COLO668 (cell line): ENCODE measurements around the gene REXO4.

ENCODE experiments used
- DNase-seq: peaks from one replicate; lab custom pipeline; 2025; ENCODE audit not compliant: unreplicated experiment; lab: John Stamatoyannopoulos, UW

The REXO4 gene

GRCh38 chr9:133417541-133418461, at the start of gene REXO4:
Gene REXO4 (minus strand): TSS chr9:133418010. CDS start chr9:133417844, 166 bp downstream.
- DNase-seq, result peak; percentile 85

GRCh38 chr9:133467101-133467500, 49.3 kb upstream of the REXO4 start:
- DNase-seq, result no peak

GRCh38 chr9:133465984-133466383, 48.2 kb upstream of the REXO4 start:
- DNase-seq, result no peak

- no peak for DNase-seq
These were observed 46.8 kb upstream of the REXO4 start for GRCh38 chr9:133464638-133465037.

DNA sequence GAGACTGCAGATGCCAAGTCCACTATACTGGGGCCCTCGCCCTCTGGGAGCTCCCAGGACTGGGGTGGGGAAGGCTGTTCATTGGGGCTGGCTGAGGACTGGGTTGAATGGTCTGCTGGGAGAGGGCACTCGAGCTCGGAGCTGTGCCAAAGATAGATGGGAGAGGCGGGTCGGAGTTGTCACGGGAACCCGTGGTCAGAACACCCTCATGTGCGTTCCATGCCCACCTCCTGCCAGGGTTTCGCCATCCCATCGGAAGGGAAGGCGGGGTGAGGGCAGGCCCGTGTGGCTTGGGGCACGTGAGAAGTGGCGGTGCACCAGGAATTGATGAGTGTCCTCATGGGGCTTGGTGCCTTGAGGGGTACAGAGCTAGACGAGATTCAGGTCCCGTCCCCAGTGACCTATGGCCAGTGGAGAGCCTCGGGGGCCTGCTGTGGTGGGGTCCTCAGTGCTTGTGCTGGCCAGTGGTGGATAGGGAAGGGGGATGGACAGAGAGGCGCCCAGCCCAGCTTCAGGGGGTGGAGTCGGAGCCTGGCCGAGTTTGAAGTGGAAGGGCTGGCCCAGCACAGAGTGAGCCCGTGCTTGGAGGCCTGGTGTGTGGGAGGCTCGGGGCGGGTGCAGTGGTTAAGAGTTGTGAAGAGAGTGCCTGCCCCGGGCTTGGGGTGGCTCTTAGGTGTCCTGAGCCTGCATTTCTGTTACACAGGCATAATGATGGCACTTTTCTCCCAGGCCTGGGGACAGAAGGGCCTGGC, 46.2 kb upstream of the REXO4 start:
- DNase-seq, result no peak

- peak; percentile 17 for DNase-seq
These were observed 45.5 kb upstream of the REXO4 start for GRCh38 chr9:133463234-133463863.

DNA sequence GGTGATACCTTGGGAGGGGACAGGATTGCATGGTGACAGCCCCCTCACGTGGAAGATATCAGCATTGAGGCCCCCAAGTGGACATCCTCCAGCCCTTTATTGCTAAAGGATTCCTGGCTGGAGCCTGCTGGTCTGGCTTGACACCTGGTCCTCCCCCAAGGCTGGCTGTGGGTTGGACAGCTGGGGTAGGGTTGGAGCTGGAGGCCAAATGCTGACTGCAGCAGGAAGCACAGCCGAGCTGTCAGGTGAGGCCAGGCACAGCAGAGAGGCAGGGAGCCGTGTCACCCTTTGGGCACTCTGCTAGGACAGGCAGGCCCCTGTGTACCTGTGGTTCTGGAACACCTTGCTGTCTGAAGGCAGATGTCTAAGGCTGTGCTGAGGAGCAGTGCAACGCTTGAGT, 44.2 kb upstream of the REXO4 start:
- peak; percentile 54 for DNase-seq

- peak; percentile 86 for DNase-seq
These were observed 42.8 kb upstream of the REXO4 start for GRCh38 chr9:133460405-133461175.

DNA sequence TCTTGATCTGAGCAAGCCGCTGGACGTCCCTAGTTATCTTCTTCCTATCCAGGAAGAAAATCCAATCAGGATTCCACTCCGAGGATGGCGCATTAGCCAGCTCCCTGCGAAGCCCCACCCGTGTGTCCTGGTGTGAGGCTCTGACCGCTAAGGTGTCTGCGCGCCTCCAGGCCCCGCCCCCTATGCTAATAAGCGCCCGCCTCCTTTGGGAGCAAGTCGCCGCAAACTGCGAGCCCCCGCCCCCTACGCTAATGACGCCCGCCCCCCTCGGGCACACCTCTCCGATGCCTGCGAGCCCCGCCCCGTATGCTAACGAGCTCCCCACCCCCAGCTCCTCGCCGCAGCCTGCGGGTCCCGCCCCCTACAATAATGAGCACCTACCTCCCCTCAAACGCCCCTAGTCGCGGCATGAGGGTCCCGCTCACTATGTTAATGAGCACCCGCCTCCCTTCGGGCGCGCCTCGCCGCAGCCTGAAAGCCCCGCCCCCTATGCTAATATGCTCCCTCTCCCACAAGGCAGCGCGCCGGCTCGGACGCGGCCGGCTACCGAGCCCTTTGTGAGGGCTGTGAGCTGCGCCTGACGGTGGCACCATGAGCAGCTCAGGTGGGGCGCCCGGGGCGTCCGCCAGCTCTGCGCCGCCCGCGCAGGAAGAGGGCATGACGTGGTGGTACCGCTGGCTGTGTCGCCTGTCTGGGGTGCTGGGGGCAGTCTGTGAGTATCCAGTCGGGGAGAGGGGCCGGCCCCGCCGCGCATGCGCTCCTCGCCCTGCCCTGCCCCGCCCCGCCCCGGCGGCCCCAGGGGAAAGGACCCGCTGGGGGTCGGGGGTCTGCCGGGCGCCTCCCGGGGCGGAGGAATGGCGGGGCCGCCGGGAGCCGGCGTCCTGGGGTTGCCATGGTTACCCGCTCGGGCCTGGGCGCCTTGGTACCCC, 41.9 kb upstream of the REXO4 start, which contains the start of gene CACFD1:
TSS of gene CACFD1 (plus strand) at position 503 of the 929 bp plus-strand sequence. CDS start at position 592, 89 bp downstream.
- DNase-seq, result peak; percentile 98

- peak; percentile 40 for DNase-seq
These were observed 41.0 kb upstream of the REXO4 start for GRCh38 chr9:133458643-133459312.

GRCh38 chr9:133457748-133458147, 39.9 kb upstream of the REXO4 start:
- no peak for DNase-seq

DNA sequence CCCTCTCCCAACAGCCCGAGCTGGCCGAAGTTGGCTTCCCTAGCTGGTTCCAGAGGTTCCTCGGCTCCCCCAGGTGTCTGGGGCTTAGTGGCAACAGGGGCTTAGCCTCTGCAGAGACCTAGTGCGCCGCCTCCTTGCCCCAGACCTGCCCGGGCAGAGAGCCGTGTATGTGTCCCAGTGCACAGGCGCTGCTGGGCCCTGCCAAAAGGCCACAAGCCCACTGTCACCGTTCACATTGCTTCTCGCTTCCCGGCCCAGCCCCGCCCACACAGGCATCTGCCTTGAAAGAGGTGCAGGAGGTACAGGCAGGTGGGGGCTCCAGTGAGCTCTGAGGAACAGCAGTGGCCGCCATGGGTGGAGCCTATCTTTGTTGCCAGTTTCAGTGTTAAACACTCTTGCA, 39.4 kb upstream of the REXO4 start:
- peak; percentile 7 for DNase-seq

DNA sequence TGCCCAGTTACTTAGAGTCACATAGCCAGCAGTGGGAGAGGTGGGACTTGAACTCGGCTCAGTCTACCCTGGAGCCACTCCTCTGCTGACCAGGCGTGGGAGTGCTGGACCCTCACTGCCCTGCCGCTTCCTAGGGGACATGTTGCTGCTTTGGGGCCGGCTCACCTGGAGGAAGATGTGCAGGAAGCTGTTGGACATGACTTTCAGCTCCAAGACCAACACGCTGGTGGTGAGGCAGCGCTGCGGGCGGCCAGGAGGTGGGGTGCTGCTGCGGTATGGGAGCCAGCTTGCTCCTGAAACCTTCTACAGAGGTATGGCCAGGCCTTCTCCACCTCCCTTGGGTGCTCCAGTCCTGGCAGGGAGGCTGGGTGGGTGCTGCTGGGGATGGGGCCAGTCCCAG, 38.6 kb upstream of the REXO4 start:
- DNase-seq, result peak; percentile 18

GRCh38 chr9:133455936-133456335, 38.1 kb upstream of the REXO4 start:
- no peak for DNase-seq

GRCh38 chr9:133454943-133455673, 37.3 kb upstream of the REXO4 start:
- DNase-seq, result no peak

DNA sequence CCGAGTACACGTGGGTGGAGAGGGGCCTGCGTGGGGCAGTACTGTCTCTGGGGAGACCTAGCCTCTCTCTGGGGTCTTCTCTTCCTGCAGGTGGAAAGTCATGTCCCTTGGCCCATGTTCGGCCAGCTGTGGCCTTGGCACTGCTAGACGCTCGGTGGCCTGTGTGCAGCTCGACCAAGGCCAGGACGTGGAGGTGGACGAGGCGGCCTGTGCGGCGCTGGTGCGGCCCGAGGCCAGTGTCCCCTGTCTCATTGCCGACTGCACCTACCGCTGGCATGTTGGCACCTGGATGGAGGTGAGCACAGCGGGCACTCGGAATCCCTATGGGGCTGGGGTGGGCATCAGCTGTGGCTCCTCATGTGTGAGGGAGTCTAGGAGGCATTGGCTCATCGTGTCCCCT, 36.5 kb upstream of the REXO4 start:
- DNase-seq, result no peak

- no peak for DNase-seq
These were observed 35.8 kb upstream of the REXO4 start for GRCh38 chr9:133453651-133454050.

- DNase-seq, result no peak
These were observed 34.8 kb upstream of the REXO4 start for GRCh38 chr9:133452562-133452961.
